Upper lobe of left lung (tissue), 4 donors: ENCODE measurements around the gene STH.

Experiments used
- EP300 ChIP-seq, 4 donors: sonication (generic); formaldehyde crosslinking; IDR thresholded peaks; one replicate each; pipeline ENCODE4 v1.5.1; 2017; ENCODE audit warnings: antibody characterized with exemption in 4 of 4, control low read depth in 2 of 4
- POLR2A ChIP-seq, 4 donors: fragments of 450-650 bp; IDR thresholded peaks; one replicate each; pipeline ENCODE4 v1.5.1; 2016 to 2017; ENCODE audit warnings: antibody characterized with exemption in 4 of 4, mild to moderate bottlenecking in 2 of 4
- TF ChIP-seq, protein P1 (sequence below), 6 experiments: fragments of 450-650 bp in 4 of 6; fragments of 200-600 bp in 2 of 6; sonication (generic) in 2 of 6; IDR thresholded peaks; one replicate each; pipeline ENCODE4 v1.5.1; 2016 to 2019; ENCODE audit warnings: antibody characterized with exemption in 6 of 6

DNA sequence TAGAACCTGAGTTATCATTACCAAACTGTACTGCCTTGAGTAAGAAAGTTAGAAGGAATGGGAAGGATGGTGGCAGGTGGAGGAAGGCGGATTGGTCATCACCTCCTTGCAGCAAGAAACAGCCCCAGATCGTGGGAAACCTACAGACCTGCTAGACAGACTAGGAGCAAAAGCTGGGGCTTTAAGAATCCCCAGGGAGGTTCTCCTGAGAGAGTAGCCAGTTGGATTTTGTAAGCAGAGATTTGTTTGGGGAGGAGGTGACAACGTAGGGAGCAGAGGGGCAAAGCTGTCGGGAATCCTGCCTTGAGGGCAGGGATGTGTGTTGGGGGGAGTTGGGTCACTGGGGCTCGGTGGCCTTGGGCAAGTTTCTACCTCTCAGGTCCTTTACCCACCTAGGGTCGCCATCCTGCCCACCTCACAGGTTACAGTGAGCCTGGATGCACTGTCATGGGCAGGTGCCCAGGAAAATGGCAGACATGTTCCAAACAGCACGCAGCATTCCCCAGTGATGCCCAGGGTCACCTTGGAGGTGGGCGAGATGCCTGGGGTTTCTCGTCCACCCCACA, 49.2 kb upstream of the STH start:
- TF ChIP-seq, protein P1, sequence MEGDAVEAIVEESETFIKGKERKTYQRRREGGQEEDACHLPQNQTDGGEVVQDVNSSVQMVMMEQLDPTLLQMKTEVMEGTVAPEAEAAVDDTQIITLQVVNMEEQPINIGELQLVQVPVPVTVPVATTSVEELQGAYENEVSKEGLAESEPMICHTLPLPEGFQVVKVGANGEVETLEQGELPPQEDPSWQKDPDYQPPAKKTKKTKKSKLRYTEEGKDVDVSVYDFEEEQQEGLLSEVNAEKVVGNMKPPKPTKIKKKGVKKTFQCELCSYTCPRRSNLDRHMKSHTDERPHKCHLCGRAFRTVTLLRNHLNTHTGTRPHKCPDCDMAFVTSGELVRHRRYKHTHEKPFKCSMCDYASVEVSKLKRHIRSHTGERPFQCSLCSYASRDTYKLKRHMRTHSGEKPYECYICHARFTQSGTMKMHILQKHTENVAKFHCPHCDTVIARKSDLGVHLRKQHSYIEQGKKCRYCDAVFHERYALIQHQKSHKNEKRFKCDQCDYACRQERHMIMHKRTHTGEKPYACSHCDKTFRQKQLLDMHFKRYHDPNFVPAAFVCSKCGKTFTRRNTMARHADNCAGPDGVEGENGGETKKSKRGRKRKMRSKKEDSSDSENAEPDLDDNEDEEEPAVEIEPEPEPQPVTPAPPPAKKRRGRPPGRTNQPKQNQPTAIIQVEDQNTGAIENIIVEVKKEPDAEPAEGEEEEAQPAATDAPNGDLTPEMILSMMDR (IDR thresholded peaks at IDR 0.05) = no peak
- TF ChIP-seq POLR2A (IDR thresholded peaks at IDR 0.05) (no peak), EP300 (IDR thresholded peaks at IDR 0.05) (no peak)
